Activated CD4-positive, alpha-beta T cell treated with anti-CD3 and anti-CD28 coated beads, Interleukin-2, Interleukin-4, amounts not matched to agents 100 ng/mL and 50 ng/mL, durations not matched to agents 16 hours and 8 hours (primary cell): ENCODE results near the gene FLAD1.

Experiments used
- DNase-seq: peaks from one replicate; pipeline ENCODE4 v3.0.0-alpha.2; 2020; ENCODE audit warnings: low spot score

FLAD1 gene

DNA sequence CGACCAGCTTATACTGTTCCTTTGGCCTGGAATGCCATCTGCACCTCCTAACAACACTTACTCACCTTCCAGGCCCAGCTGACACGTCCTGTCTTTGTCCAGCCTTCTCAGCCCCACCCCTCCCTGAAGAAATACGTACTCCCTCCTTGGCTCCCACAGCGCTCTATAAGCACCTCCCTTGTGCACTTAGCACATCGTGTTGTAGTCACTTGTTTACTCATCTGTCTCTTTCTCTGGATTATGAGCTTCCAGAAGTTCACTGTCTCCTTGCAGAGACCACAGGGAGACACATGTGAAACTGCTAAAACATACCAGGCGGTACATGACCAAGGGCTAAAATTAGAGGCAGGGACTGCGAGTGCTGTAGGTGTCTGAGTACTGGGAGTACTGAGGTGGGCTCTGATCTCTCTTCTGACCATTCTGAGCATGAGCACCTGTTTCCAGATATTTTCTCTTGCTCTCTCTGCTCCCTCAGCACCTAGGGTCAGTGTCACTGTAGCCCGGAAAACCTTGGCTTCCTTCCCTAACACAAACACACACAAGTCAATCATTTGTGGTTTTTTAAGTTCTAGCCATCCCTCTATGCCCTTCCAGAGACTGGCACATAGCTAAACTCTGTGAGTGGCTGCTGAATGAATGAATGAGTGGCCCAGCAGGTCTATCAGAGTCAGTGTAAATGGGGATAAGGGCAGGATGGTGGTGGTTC lies 55.6 kb downstream of the FLAD1 start:
- no peak for DNase-seq

DNA sequence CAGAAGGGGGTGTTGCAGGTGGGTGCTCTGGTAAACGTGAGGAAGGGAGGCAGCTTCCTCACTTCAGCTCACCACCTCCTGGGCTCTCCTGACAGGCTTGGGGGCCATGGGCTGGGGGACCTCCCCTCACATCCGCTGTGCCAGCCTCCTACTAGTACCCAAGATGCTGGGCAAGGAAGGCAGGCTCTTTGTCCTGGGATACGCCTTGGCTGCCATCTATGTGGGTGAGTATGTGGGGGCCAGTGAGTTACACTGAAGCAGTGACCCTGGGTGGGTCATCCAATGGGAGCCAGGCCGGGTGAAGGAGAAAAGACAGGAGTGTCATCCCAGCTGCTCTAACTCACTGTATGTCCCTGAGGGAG lies 56.1 kb downstream of the FLAD1 start:
- no peak for DNase-seq

DNA sequence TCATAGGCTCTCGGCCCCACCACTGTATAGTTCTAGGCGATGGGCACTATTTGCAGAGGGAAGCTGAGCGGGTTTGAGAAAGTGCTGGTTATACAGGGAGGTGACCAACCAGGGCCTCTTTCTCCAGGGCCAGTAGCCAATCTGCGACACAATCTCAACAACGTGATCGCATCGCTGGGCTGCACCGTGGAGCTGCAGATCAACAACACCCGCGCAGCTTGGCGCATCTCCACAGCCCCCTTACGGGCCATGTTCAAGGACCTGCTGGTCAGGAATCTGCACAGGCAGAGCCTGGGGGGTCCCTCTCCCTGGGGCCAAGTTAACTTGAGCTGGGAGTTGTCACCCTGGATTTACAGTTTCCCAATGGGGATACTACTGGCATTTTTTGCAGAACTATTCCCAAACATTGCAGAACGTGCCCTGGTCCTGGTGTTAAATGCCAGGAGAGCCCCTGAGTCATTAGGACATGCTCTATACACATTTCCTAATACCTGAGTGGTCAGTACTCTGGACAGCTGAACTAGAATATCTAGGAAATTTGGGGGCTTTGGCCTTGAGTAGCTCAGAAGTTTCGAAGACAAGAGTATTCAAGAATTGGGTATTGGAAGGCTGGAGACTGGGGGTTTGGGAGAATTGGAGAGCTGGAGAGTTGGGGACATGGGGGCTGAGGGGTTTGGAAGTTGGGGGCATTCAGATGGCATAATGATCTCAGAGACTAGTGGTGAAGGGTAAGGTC lies 57.4 kb downstream of the FLAD1 start:
- no peak for DNase-seq
